Body of pancreas (tissue), 4 donors: ENCODE results near the gene ABCD1.

Experiments used
- CTCF ChIP-seq, 7 experiments: fragments of 450-650 bp in 4 of 7; fragments of 200-600 bp in 3 of 7; sonication (generic) in 3 of 7; IDR thresholded peaks; one replicate each; pipeline ENCODE4 v1.5.1; 2016 to 2019; ENCODE audit warnings: antibody characterized with exemption in 7 of 7
- POLR2A ChIP-seq, 3 donors: fragments of 450-650 bp; IDR thresholded peaks; one replicate each; pipeline ENCODE4 v1.6.1; 2016; ENCODE audit warnings: antibody characterized with exemption in 3 of 3, mild to moderate bottlenecking in 2 of 3

GRCh38 chrX:153761863-153762262 is 37.2 kb downstream of the ABCD1 start:
- no peak for TF ChIP-seq CTCF (IDR thresholded peaks at IDR 0.05)
- TF ChIP-seq POLR2A (IDR thresholded peaks at IDR 0.05) = no peak
